Activated naive CD8-positive, alpha-beta T cell treated with anti-CD3 and anti-CD28 coated beads, Interleukin-2, amount 10 ng/mL, durations not matched to agents 7 days and 5 days (primary cell): Measurements from ENCODE around the gene TCEAL3. TPM values are rescaled to one million over a fixed set of nuclear protein-coding genes. Genes with fewer than 3 reads are reported as not detected.
"Not testable (repeated sequence)": the region's sequence is repeated elsewhere in the genome, so short reads cannot be mapped to it uniquely, and the experiment has no call there.

ENCODE experiments used
- ATAC-seq: fragments of 150-1000 bp; cut with Tn5 transposase; one replicate; pipeline ENCODE4 v1.10.0; 2021; ENCODE audit warnings: low read depth, moderate library complexity
- POLR2A ChIA-PET: fragments of 350-600 bp; sonication (Branson Sonifier 250); formaldehyde crosslinking; loops from one replicate; lab custom pipeline; 2021; ENCODE audit warnings: antibody characterized with exemption; lab: Charles Lee
- DNase-seq: peaks from one replicate; pipeline ENCODE4 v3.0.0; 2021
- H3K27ac Mint-ChIP-seq: one replicate; pipeline ENCODE4 v1.8.0; 2022; ENCODE audit warnings: mild to moderate bottlenecking, mixed read lengths
- H3K27me3 Mint-ChIP-seq: one replicate; pipeline ENCODE4 v1.8.0; 2022; ENCODE audit warnings: mild to moderate bottlenecking, moderate library complexity, mixed read lengths
- H3K36me3 Mint-ChIP-seq: one replicate; pipeline ENCODE4 v1.8.0; 2021; ENCODE audit warnings: mild to moderate bottlenecking, mixed read lengths
- H3K4me1 Mint-ChIP-seq: one replicate; pipeline ENCODE4 v1.8.0; 2021; ENCODE audit warnings: mixed read lengths
- H3K4me3 Mint-ChIP-seq: one replicate; pipeline ENCODE4 v1.8.0; 2022; ENCODE audit warnings: mild to moderate bottlenecking, moderate library complexity, mixed read lengths
- H3K9me3 Mint-ChIP-seq: one replicate; pipeline ENCODE4 v1.8.0; 2021; ENCODE audit warnings: mixed read lengths
- total RNA-seq, 2 experiments: library from RNA; stranded (reverse); gene quantifications; one replicate each; pipeline ENCODE4 v1.2.3, GENCODE V29; 2021

TCEAL3 gene
- total RNA-seq, 2 experiments from 2014 or later: 6.1 to 6.7 TPM

GRCh38 chrX:103635436-103635835 lies 27.7 kb downstream of the TCEAL3 start:
- H3K4me3 Mint-ChIP-seq: no peak overlapping the region
- POLR2A ChIA-PET: no interaction called here
- no peaks in the 10 kb centered on the region for H3K4me1 Mint-ChIP-seq
- peaks cover 5% of the 10 kb centered on the region for H3K27me3 Mint-ChIP-seq
- H3K36me3 Mint-ChIP-seq: no peaks in the 10 kb centered on the region
- H3K27ac Mint-ChIP-seq: no peak overlapping the region
- ATAC-seq (no peak), DNase-seq (no peak)
- no peaks in the 10 kb centered on the region for H3K9me3 Mint-ChIP-seq

- POLR2A ChIA-PET: no interaction called here
- Mint-ChIP-seq H3K4me1 (no peaks in the 10 kb centered on the region), H3K27ac (no peak overlapping the region), H3K27me3 (peaks cover 5% of the 10 kb centered on the region), H3K9me3 (no peaks in the 10 kb centered on the region), H3K4me3 (no peak overlapping the region), H3K36me3 (no peaks in the 10 kb centered on the region)
- DNase-seq (no peak), ATAC-seq (no peak)
These were observed 30.0 kb downstream of the TCEAL3 start for GRCh38 chrX:103637604-103638338.

GRCh38 chrX:103638479-103639346 lies 30.9 kb downstream of the TCEAL3 start:
- POLR2A ChIA-PET, H3K27me3 Mint-ChIP-seq, DNase-seq, ATAC-seq, H3K36me3 Mint-ChIP-seq, H3K4me1 Mint-ChIP-seq, H3K27ac Mint-ChIP-seq, H3K9me3 Mint-ChIP-seq, H3K4me3 Mint-ChIP-seq: not testable (repeated sequence)

GRCh38 chrX:103640401-103641155 lies 32.8 kb downstream of the TCEAL3 start:
- Mint-ChIP-seq H3K27ac (no peak overlapping the region), H3K4me1 (no peaks in the 10 kb centered on the region), H3K36me3 (no peaks in the 10 kb centered on the region), H3K9me3 (no peaks in the 10 kb centered on the region), H3K4me3 (no peak overlapping the region), H3K27me3 (peaks cover 11% of the 10 kb centered on the region)
- no peak for ATAC-seq
- POLR2A ChIA-PET: no interaction called here
- no peak for DNase-seq

DNA sequence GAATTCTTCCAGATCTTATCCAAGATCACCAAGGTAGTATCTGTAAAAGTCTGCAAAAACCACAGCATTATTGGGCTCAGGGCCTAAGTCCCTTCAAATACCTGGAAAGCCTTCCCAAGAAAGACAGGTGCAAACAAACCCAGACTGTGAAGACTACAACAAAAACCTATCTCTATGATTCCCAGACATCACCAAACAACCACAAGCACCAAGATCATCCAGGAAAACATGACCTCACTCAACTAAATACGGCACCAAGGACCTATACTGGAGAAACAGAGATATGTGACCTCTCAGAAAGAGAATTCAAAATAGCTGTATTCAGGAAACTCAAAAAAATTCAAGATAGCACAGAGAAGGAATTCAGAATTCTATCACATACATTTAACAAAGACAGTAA lies 36.4 kb downstream of the TCEAL3 start:
- H3K4me3 Mint-ChIP-seq: no peak overlapping the region
- no peak for DNase-seq
- no peak overlapping the region for H3K27ac Mint-ChIP-seq
- no peaks in the 10 kb centered on the region for H3K36me3 Mint-ChIP-seq
- POLR2A ChIA-PET: no interaction called here
- no peak for ATAC-seq
- H3K9me3 Mint-ChIP-seq: no peaks in the 10 kb centered on the region
- no peaks in the 10 kb centered on the region for H3K4me1 Mint-ChIP-seq
- H3K27me3 Mint-ChIP-seq: peaks cover 19% of the 10 kb centered on the region

DNA sequence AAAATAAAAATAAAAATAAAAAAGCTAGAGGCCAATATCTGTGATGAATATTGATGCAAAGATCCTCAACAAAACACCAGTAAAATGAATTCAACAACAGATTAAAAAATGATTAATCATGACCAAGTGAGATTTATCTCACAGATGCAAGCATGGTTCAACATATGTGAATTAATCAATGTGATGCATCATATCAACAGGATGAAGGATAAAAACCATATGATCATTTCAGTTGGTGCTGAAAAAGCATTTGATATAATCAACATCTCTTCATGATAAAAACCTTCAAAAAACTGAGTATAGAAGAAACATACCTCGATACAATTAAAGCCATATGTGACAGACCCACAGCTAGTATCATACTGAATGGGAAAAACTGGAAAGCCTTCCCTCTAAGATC lies 39.9 kb downstream of the TCEAL3 start:
- no peaks in the 10 kb centered on the region for H3K9me3 Mint-ChIP-seq
- H3K4me3 Mint-ChIP-seq: no peak overlapping the region
- ATAC-seq (no peak), DNase-seq (no peak)
- H3K4me1 Mint-ChIP-seq: no peaks in the 10 kb centered on the region
- POLR2A ChIA-PET: no interaction called here
- no peaks in the 10 kb centered on the region for H3K36me3 Mint-ChIP-seq
- H3K27ac Mint-ChIP-seq: no peak overlapping the region
- peaks cover 20% of the 10 kb centered on the region for H3K27me3 Mint-ChIP-seq

- Mint-ChIP-seq H3K4me3 (no peak overlapping the region), H3K27ac (no peak overlapping the region), H3K36me3 (no peaks in the 10 kb centered on the region), H3K4me1 (peaks cover 2% of the 10 kb centered on the region), H3K9me3 (peaks cover 1% of the 10 kb centered on the region), H3K27me3 (peaks cover 9% of the 10 kb centered on the region)
- ATAC-seq (no peak), DNase-seq (no peak)
- POLR2A ChIA-PET: no interaction called here
These were observed 43.5 kb downstream of the TCEAL3 start for GRCh38 chrX:103651151-103651773.

- H3K27ac Mint-ChIP-seq, DNase-seq, ATAC-seq, H3K36me3 Mint-ChIP-seq, H3K27me3 Mint-ChIP-seq, H3K9me3 Mint-ChIP-seq, POLR2A ChIA-PET, H3K4me3 Mint-ChIP-seq, H3K4me1 Mint-ChIP-seq: not testable (repeated sequence)
These were observed 47.7 kb downstream of the TCEAL3 start for GRCh38 chrX:103655230-103656000.

DNA sequence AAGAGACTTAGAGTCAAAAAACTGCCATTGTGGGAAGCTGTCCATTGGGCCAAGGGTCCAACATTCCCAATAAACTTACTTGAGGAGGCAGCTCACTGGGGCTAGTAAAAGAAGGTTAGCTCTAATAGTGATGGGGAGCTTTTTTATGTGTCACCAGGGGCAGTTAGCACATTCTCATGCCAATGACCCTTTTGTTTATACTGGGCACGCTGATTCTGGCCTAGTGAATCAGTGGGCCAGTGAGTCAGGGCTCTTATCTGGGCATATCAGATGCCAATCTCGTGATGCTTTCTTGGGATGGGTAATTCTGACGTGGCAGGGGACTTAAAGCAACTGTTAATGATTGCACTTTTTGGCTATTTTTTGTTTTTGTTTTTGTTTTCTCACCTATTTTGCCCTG lies 48.9 kb downstream of the TCEAL3 start:
- ATAC-seq (no peak), DNase-seq (no peak)
- H3K27ac Mint-ChIP-seq: no peak overlapping the region
- peaks cover 2% of the 10 kb centered on the region for H3K36me3 Mint-ChIP-seq
- POLR2A ChIA-PET: no interaction called here
- no peak overlapping the region for H3K4me3 Mint-ChIP-seq
- H3K9me3 Mint-ChIP-seq: peaks cover 3% of the 10 kb centered on the region
- H3K27me3 Mint-ChIP-seq: no peaks in the 10 kb centered on the region
- H3K4me1 Mint-ChIP-seq: peaks cover 7% of the 10 kb centered on the region

DNA sequence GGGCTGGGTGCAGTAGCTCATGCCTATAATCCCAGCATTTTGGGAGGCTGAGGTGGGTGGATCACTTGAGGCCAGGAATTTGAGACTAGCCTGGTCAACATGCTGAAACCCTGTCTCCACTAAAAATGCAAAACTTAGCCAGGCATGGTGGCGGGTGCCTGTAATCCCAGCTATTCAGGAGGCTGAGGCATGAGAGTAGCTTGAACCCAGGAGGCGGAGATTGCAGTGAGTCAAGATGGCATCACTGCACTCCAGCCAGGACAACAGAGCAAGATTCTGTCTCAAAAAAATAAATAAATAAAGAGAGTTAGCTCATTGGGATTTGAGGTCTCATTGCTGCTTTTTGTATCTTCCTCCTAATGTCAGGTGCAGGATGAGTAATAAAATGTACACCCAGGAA lies 49.3 kb downstream of the TCEAL3 start:
- H3K36me3 Mint-ChIP-seq, POLR2A ChIA-PET, H3K27me3 Mint-ChIP-seq, DNase-seq, H3K9me3 Mint-ChIP-seq, ATAC-seq, H3K4me1 Mint-ChIP-seq, H3K4me3 Mint-ChIP-seq, H3K27ac Mint-ChIP-seq: not testable (repeated sequence)

DNA sequence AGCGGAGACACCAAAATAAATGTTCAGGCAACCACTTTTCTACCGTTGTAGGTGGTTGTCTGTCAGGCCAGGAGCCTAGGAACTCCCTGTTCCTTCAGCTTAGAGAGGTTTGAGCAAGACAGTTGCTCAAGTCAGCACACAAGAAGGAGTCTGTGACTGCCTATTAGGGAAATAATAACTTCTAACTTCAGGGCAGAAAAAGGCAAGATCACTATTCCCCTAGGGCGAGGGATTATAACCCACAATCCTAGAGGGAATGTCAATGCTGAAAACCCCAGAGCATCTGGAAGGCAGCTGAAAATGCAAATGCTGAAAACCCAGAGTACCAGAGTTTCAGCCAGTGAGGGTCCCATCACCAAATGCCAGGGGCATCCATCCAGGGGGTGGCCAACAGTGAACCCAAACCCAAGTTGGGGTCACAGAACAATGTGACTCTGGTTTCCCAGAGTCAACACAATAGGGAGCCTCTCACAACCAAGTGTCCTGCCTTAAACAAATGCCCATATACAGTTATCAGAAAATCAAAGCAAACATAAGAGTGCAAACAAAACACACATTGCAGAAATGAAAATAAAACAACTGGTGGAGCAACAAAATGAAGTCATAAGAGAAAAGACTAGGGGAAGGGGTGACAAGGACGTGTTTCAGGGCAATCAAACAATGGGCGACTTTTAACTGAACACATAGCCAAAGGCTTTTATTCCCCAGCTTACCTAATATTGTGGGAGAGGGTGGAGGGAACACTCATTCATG lies 51.1 kb downstream of the TCEAL3 start:
- Mint-ChIP-seq H3K4me1 (peaks cover 7% of the 10 kb centered on the region), H3K4me3 (no peak overlapping the region), H3K36me3 (peaks cover 2% of the 10 kb centered on the region), H3K27ac (no peak overlapping the region), H3K27me3 (peaks cover 6% of the 10 kb centered on the region), H3K9me3 (peaks cover 3% of the 10 kb centered on the region)
- POLR2A ChIA-PET: no interaction called here
- DNase-seq (no peak), ATAC-seq (no peak)

GRCh38 chrX:103659460-103659859 lies 51.7 kb downstream of the TCEAL3 start:
- H3K4me3 Mint-ChIP-seq, H3K27me3 Mint-ChIP-seq, H3K9me3 Mint-ChIP-seq, H3K36me3 Mint-ChIP-seq, POLR2A ChIA-PET, DNase-seq, ATAC-seq, H3K27ac Mint-ChIP-seq, H3K4me1 Mint-ChIP-seq: not testable (repeated sequence)
